ENCODE results near the gene ST8SIA5.

- TF ChIP-seq REST (IDR thresholded peaks at IDR 0.05; ENCODE audit: low read depth) = no peak
- TF ChIP-seq FOXM1 (IDR thresholded peaks at IDR 0.05; ENCODE audit: borderline replicate concordance, low read depth) = no peak
- TF ChIP-seq EP300 (IDR thresholded peaks at IDR 0.05; ENCODE audit: borderline replicate concordance) = no peak
- no peak for TF ChIP-seq NFIC (IDR thresholded peaks at IDR 0.05)
- no peak for TF ChIP-seq TCF12 (IDR thresholded peaks at IDR 0.05; ENCODE audit: low read depth)
- no peak for TF ChIP-seq MAX (IDR thresholded peaks at IDR 0.05)
- no peak for TF ChIP-seq TEAD4 (IDR thresholded peaks at IDR 0.05)
- TF ChIP-seq TAF1 (IDR thresholded peaks at IDR 0.05; ENCODE audit: low read depth) = no peak
- TF ChIP-seq RAD21 (IDR thresholded peaks at IDR 0.05; ENCODE audit: low read depth) = no peak
- TF ChIP-seq CREB1 (IDR thresholded peaks at IDR 0.05; ENCODE audit: low read depth) = no peak
- TF ChIP-seq YY1 (IDR thresholded peaks at IDR 0.05; ENCODE audit: low read depth) = no peak
Observed at GRCh38 chr18:46683252-46683651, 73.6 kb downstream of the ST8SIA5 start.
